GM10266 (cell line): Measurements from ENCODE around the gene ADAMTSL1.

Experiments
- DNase-seq: peaks from one replicate; pipeline ENCODE4 v3.0.0; 2012; ENCODE audit errors: extremely low spot score
- TF ChIP-seq, protein P1 (sequence below): IDR thresholded peaks from 2 replicates; pipeline ENCODE4 v1.5.1; 2012; ENCODE audit warnings: mild to moderate bottlenecking, low read depth; ENCODE audit not compliant: control insufficient read depth, insufficient read depth; ENCODE audit errors: missing control alignments

Gene ADAMTSL1

DNA sequence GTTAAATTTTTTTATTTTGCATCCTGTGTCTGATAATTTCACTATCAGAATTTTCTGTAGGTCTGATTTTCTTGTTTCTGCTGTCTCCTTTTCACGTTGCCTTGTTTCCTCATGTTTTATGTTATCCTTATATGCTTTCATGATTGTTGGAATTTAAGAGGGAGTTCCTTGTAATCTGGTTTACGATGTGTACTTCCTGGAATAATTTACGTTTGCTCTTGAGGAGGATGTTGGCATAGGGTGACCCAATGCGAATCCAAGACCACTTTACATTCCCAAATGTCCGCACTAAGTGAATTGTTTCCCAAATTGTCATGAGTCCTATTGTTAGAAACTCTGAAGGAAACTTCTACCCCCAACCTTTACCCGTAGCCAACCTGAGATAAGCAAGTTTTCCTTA lies 80.3 kb downstream of the ADAMTSL1 start:
- DNase-seq, result no peak
- TF ChIP-seq, protein P1, sequence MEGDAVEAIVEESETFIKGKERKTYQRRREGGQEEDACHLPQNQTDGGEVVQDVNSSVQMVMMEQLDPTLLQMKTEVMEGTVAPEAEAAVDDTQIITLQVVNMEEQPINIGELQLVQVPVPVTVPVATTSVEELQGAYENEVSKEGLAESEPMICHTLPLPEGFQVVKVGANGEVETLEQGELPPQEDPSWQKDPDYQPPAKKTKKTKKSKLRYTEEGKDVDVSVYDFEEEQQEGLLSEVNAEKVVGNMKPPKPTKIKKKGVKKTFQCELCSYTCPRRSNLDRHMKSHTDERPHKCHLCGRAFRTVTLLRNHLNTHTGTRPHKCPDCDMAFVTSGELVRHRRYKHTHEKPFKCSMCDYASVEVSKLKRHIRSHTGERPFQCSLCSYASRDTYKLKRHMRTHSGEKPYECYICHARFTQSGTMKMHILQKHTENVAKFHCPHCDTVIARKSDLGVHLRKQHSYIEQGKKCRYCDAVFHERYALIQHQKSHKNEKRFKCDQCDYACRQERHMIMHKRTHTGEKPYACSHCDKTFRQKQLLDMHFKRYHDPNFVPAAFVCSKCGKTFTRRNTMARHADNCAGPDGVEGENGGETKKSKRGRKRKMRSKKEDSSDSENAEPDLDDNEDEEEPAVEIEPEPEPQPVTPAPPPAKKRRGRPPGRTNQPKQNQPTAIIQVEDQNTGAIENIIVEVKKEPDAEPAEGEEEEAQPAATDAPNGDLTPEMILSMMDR, result no peak

DNA sequence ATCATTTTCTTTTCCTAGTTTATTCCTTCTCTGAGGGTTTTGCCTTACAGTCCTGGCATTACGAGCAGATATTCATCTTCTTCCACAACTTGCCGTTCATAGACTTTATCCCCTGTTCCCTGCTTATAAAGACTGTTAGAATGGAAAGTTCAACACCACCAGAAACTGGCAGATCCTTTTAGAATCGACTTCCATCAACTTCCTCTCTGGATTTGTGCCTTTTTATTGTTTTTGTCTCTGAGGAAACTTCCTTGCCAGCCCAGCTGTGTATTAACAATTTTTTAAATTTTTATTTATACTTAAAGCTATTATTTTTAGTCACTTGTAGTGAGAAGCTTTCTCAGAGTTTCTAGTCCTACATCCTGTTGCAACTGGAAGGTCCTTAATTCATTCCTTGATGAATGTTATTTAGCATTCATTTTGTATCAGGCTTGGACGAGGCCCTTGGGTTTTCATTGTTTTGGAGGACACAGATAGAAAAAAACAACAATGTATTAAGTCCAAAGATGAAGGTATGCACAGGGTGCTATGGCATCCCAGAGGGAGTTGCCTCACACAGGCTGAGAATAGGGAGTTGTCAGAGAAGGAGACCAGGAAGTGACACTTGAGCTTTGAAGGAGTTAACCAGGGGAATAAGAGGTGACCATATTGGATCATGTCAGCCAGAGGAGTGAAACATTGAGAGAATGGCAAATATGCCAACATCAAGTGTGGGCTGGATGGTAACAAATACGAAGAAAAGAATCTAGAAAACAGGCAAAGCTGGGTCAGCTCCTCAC lies 81.3 kb downstream of the ADAMTSL1 start:
- TF ChIP-seq, protein P1, result no peak
- no peak for DNase-seq

DNA sequence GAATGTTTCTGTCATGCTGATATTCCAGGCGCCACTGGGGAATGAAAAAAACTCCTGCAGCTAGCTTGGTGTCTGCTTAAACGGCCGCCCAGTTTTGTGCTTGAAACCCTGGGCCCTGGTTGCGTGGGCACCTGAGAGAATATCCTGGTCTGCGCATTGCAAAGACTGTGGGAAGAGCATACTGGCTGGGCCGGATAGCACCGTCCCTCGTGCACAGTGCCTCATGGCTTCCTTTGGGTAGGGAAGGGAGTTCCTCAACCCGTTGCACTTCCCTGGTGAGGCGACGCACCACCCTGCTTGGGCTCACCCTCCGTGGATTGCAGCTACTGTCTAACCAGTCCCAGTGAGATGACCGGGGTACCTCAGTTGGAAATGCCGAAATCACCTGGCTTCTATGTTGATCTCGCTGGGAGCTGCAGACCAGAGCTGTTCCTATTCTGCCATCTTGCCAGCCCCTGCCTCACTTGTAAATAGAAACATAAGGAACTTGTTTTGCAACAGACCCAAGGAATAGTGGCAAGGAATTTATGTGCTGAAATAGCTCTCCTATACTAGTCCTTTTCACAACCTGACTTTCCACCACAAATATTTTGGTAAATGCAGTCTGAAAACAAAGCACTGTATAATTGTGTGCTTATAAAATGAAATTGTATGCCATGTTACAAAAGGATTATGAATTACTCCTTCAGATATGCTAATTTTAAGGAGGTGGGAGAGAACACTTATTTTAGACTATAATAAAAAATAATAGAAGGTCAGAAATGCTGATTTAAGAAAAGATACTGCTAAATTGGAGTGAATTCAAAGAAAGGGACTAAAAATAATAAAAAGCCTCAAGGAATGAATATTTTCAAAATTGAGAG lies 90.3 kb downstream of the ADAMTSL1 start:
- DNase-seq, result no peak
- TF ChIP-seq, protein P1, result no peak

DNA sequence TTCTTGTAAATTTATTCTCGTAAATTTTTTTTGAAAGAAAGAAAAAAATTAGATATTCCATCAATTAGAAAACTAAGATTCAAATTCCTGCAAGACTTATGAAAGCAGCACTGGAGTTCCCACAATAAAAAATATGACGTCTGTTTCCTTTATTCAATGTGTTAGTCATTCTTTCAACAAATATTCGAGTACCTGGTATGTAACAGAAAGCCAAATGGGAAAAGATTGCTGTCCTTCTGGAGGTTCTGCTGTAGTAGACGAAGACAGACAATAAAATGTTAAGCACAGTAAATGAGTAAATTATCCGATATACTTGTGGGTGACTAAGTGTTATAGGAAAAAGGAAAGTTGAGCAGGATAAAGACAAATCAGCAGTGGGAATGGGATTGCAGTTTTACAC lies 92.2 kb downstream of the ADAMTSL1 start:
- DNase-seq, result no peak
- TF ChIP-seq, protein P1, result no peak

DNA sequence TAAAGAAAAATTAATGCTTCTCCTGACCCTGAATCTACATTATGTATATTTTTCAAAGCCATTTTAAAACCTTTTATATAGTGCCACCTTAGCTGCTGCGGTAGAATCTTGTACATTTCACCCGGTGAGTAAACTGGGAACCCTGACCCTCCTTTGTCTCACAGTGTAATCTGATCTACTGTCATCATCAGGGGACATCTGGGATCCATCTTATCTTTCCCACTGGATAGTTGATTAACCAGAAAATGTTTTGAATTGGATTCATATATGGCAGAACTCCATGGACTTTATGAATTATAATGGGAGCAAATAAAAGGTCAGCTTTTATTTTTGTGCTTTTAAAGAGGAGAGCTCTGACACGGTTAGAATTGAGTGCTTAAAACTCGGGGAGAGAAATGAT lies 95.0 kb downstream of the ADAMTSL1 start:
- TF ChIP-seq, protein P1, result no peak
- no peak for DNase-seq

DNA sequence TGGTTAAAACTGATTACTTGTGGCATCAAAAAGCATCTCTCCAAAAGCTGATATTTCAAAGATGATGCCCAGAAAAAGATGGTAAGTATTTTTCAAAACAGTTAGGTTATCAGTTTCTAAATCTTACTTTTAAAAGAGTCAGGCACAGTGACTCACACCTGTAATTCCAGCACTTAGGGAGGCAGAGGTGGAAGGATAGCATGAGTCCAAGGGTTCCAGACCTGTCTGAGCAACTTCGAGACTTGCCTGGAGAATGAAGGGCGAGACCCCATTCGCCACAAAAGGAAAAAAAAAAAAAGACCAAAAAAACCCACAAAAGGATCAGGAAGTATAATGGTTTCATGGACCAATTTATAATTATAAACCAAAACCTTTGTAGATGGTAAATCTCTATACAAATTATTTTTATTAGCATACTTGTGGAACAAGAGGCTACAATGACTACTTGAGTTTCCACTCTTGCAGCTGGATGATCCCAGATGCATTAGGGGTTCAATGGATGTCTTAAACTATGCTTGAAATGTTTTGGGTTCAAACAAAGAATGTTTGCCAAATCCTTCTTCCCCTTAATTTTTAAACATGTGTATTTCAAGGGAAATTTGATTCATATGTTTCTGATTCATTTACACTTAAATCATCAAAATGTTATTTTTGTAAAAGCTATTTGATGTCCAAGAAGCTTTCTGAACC lies 96.1 kb downstream of the ADAMTSL1 start:
- TF ChIP-seq, protein P1, result no peak
- no peak for DNase-seq
